K562 (cell line): ENCODE results near the gene FAM83D. TPM values are rescaled to one million over a fixed set of nuclear protein-coding genes. Genes with fewer than 3 reads are reported as not detected.

Source experiments
- ASH1L ChIP-seq: fragments of 450-650 bp; IDR thresholded peaks from 2 replicates; pipeline ENCODE4 v1.6.1; 2018; ENCODE audit warnings: borderline replicate concordance, mild to moderate bottlenecking, low read depth; ENCODE audit not compliant: partially characterized antibody
- CREBBP ChIP-seq: IDR thresholded peaks from one replicate; pipeline ENCODE4 v1.6.1; 2012; ENCODE audit warnings: low read depth, mild to moderate bottlenecking, control low read depth, inconsistent platforms, low read length
- E4F1 ChIP-seq: fragments of 250-450 bp; sonication (Bioruptor Pico); IDR thresholded peaks from 2 replicates; pipeline ENCODE4 v1.5.0; 2021; ENCODE audit warnings: mild to moderate bottlenecking, borderline replicate concordance
- EP300 ChIP-seq: IDR thresholded peaks from 2 replicates; pipeline ENCODE4 v1.6.1; 2012; ENCODE audit warnings: low read length, improper control_type of control experiment
- ETV6 ChIP-seq, 3 experiments: fragments of 150-350 bp in 1 of 3; sonication (generic) in 1 of 3; formaldehyde crosslinking in 1 of 3; IDR thresholded peaks; 2 replicates each; pipeline versions ENCODE4 v1.6.1 to v1.8.0; 2014 to 2022; ENCODE audit warnings: borderline replicate concordance in 2 of 3, low read depth in 2 of 3, antibody characterized with exemption in 1 of 3, low read length in 1 of 3, mild to moderate bottlenecking in 1 of 3, missing genetic modification reagents in 1 of 3
- HDAC6 ChIP-seq: IDR thresholded peaks from 2 replicates; pipeline ENCODE4 v1.6.1; 2012; ENCODE audit warnings: low read depth, mild to moderate bottlenecking, control low read depth, inconsistent platforms, low read length, moderate library complexity
- HES1 ChIP-seq: fragments of 450-650 bp; IDR thresholded peaks from 2 replicates; pipeline ENCODE4 v1.6.1; 2016; ENCODE audit warnings: low read depth, mild to moderate bottlenecking, moderate library complexity
- HMGN3 ChIP-seq: IDR thresholded peaks from 2 replicates; pipeline ENCODE4 v1.6.1; 2011; ENCODE audit warnings: borderline replicate concordance, low read depth, mild to moderate bottlenecking, mixed read lengths, low read length; ENCODE audit not compliant: insufficient read length; ENCODE audit errors: extremely low read depth
- NONO ChIP-seq, 2 experiments: fragments of 200-400 bp in 1 of 2; fragments of 450-650 bp in 1 of 2; formaldehyde crosslinking in 1 of 2; IDR thresholded peaks; 2 replicates each; pipeline ENCODE4 v1.6.1; 2017; ENCODE audit warnings: low read depth in 2 of 2, mild to moderate bottlenecking in 2 of 2, moderate library complexity in 2 of 2, low read length in 1 of 2
- PCBP2 ChIP-seq: fragments of 200-400 bp; formaldehyde crosslinking; IDR thresholded peaks from 2 replicates; pipeline ENCODE4 v1.6.1; 2018; ENCODE audit warnings: low read length, low read depth, mild to moderate bottlenecking, moderate library complexity; ENCODE audit not compliant: poor library complexity, severe bottlenecking
- POLR2AphosphoS5 ChIP-seq: IDR thresholded peaks from 2 replicates; pipeline ENCODE4 v1.6.1; 2011; ENCODE audit warnings: mild to moderate bottlenecking, low read depth, low read length, moderate library complexity; ENCODE audit not compliant: control insufficient read depth, insufficient read depth
- SMARCC2 ChIP-seq: fragments of 450-650 bp; IDR thresholded peaks from 2 replicates; pipeline ENCODE4 v1.6.1; 2017; ENCODE audit warnings: antibody characterized with exemption, moderate library complexity, mild to moderate bottlenecking, low read depth
- TCFL5 ChIP-seq: fragments of 250-450 bp; sonication (Bioruptor Pico); conservative IDR thresholded peaks from 2 replicates; pipeline ENCODE4 v1.6.1; 2021; ENCODE audit warnings: mild to moderate bottlenecking, moderate library complexity, matching md5 sums
- VEZF1 ChIP-seq: fragments of 200-800 bp; sonication (Bioruptor generic); IDR thresholded peaks from 2 replicates; pipeline ENCODE4 v1.6.1; 2017; ENCODE audit warnings: missing genetic modification characterization, missing compliant biosample characterization
- ZBTB26 ChIP-seq: fragments of 450-650 bp; formaldehyde crosslinking; IDR thresholded peaks from 2 replicates; pipeline ENCODE4 v1.4.0; 2022; ENCODE audit warnings: missing genetic modification characterization
- ZFP30 ChIP-seq: fragments of 250-450 bp; sonication (Bioruptor Pico); IDR thresholded peaks from 2 replicates; pipeline ENCODE4 v1.8.0; 2022; ENCODE audit warnings: moderate library complexity, mild to moderate bottlenecking, inconsistent platforms, borderline replicate concordance
- ZFPM2 ChIP-seq: fragments of 250-450 bp; sonication (Bioruptor Pico); IDR thresholded peaks from 2 replicates; pipeline ENCODE4 v1.5.1; 2022; ENCODE audit warnings: mild to moderate bottlenecking
- ZNF280B ChIP-seq: fragments of 250-450 bp; sonication (Bioruptor Pico); IDR thresholded peaks from 2 replicates; pipeline ENCODE4 v1.5.1; 2021; ENCODE audit warnings: mild to moderate bottlenecking
- ZNF764 ChIP-seq: fragments of 250-450 bp; sonication (Bioruptor Pico); IDR thresholded peaks from 2 replicates; pipeline ENCODE4 v1.4.0; 2020; ENCODE audit warnings: low read depth, mild to moderate bottlenecking, moderate library complexity
- polyA plus RNA-seq, 8 experiments: library from polyadenylated mRNA; depleted of rRNA in 4 of 8; stranded (reverse) in 5 of 8; unstranded in 3 of 8; fragments of >200 nt; fragmentation: Nextera tagmentation in 2 of 8; fragmentation: Illumina TruSeq in 1 of 8; extraction: Ambion mirVana in 2 of 8; extraction: Trizol in 1 of 8; gene quantifications; 2 replicates each; pipeline versions ENCODE4 v1.2.1 to v1.2.3, GENCODE V29; 2011 to 2014; ENCODE audit warnings: inconsistent platforms in 1 of 8, missing spikeins in 1 of 8
- total RNA-seq, 7 experiments: library from RNA; depleted of rRNA in 6 of 7; stranded (reverse); fragments of >200 nt in 6 of 7; fragmentation: Illumina TruSeq in 2 of 7; extraction: Trizol in 2 of 7; gene quantifications; 2 replicates each; pipeline versions ENCODE4 v1.2.1 to v1.2.3, GENCODE V29; 2011 to 2021; ENCODE audit warnings: low replicate concordance in 1 of 7

The FAM83D gene
- total and polyA plus RNA-seq, 9 of the 15 experiments (the other 6 are each of a cell fraction or from before 2014, with no cell fraction given): 8.2 to 66.1 (median 43.5) TPM

- no peak for TF ChIP-seq TCFL5 (CRISPR knock-in tag)
- no peak for TF ChIP-seq ZFP30 (CRISPR knock-in tag)
- no peak for TF ChIP-seq HMGN3
- TF ChIP-seq SMARCC2: 0 out of 2 replicates have a peak, but pooled peaks have one; percentile 35
- 0 out of 2 replicates have a peak, but pooled peaks have one; percentile 25 for TF ChIP-seq HES1
- TF ChIP-seq POLR2AphosphoS5: no peak
- TF ChIP-seq ZNF764 (CRISPR knock-in tag): no peak
- no peak for TF ChIP-seq HDAC6
- TF ChIP-seq CREBBP: no peak
- no peak for TF ChIP-seq E4F1 (CRISPR knock-in tag)
- no peak for TF ChIP-seq ASH1L
- TF ChIP-seq ZBTB26: no peak
- TF ChIP-seq PCBP2: no peak
- no peak for TF ChIP-seq VEZF1
- TF ChIP-seq ZFPM2 (CRISPR knock-in tag): no peak
- peak; percentile 5; the same call in 1 of the 2 replicates for TF ChIP-seq EP300
- no peak for TF ChIP-seq ETV6 (IDR thresholded peaks at IDR 0.05; ENCODE audit: borderline replicate concordance in 1 of 2, low read depth in 2 of 2, low read length in 1 of 2)
- no peak for TF ChIP-seq ETV6 (CRISPR knock-in tag; IDR thresholded peaks at IDR 0.05; ENCODE audit: borderline replicate concordance)
- no peak for TF ChIP-seq ZNF280B
- TF ChIP-seq NONO (IDR thresholded peaks at IDR 0.05; ENCODE audit: low read depth in 2 of 2, low read length in 1 of 2): peak in 1 of 2 experiments; percentile 38; a peak in 1 of 4 replicates
Measured at GRCh38 chr20:38961530-38962043, 35.4 kb downstream of the FAM83D start (continued).
